ENCODE measurements around the gene SSTR4. TPM values are rescaled to one million over a fixed set of nuclear protein-coding genes. Genes with fewer than 3 reads are reported as not detected.

SSTR4 gene
- polyA plus RNA-seq, 2 of the 4 experiments (the other 2 are of a cell fraction), result 0.08 TPM; not detected in 1

DNA sequence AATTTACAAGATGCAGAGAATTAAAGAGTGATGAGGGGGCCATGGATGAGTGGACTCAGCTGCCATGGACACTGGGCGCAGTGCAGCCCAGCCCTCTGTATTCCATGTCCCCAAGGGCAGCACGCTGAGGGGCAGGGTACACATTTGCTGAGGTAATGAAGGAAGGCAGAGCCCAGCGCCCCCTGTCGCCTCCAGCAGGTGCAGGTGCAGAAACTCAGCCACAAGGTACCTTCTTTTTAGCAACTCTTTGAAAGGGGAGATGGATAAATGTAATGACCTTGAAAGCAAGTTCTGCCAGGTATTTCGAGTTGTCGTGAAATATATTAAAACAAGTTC, 43.9 kb downstream of the SSTR4 start (continued):
- TF ChIP-seq PBX3 (IDR thresholded peaks at IDR 0.05) (no peak), RNF2 (IDR thresholded peaks at IDR 0.05; ENCODE audit: borderline replicate concordance, low read depth) (no peak)

GRCh38 chr20:23079926-23080325, 44.8 kb downstream of the SSTR4 start:
- Histone ChIP-seq H3K27ac (no peak overlapping the region), H3K9me3 (no peaks in the 10 kb centered on the region), H3K4me1 (no peaks in the 10 kb centered on the region), H3K4me3 (no peak overlapping the region), H3K4me2 (no peak overlapping the region)
- POLR2A ChIA-PET, result no interaction called here
- no peak for TF ChIP-seq HOXA7 (CRISPR knock-in tag; IDR thresholded peaks at IDR 0.05)
- TF ChIP-seq ZSCAN20 (CRISPR knock-in tag; IDR thresholded peaks at IDR 0.05), result no peak
- TF ChIP-seq SMC3 (IDR thresholded peaks at IDR 0.05), result no peak
- TF ChIP-seq RARB (CRISPR knock-in tag; IDR thresholded peaks at IDR 0.05), result no peak
- no peak for TF ChIP-seq JUNB (IDR thresholded peaks at IDR 0.05)
- TF ChIP-seq CHD4 (IDR thresholded peaks at IDR 0.05; ENCODE audit: borderline replicate concordance), result no peak
- FAIRE-seq (no peak), ATAC-seq (no peak), DNase-seq (ENCODE audit: low read depth in 1 of 2, low spot score in 1 of 2) (no peak)
- CTCF ChIA-PET, result interaction anchor here (1.1 to 1.8 kb wide), 4 partner anchors 11 to 388 kb away, joined by 3 to 7 read pairs (median 4); no protein-coding TSS in a partner anchor
- WGBS (ENCODE audit: missing lambda C conversion rate), result 42% methylated on average over 2 of the region's 2 CpGs

DNA sequence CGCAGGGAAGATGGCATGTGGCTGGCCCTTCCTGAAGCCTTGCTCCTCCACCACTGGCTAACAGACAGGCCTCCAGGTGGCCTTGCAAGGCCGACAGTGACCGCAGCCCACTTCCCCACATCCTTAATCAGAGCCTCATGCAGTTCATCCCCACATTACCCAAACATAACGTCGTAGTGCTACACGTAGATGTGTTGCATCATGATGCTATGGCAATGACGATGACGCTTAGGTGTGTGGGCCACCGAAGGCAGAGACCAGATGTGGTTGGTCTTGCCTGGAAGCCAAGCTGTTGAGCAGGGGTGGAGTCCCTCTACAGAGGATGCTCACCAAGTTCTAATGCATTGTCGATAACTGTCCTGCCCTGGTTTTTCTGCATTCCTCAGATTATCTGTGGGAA, 45.4 kb downstream of the SSTR4 start:
- no peaks in the 10 kb centered on the region for H3K9me3 ChIP-seq
- ATAC-seq, result no peak
- H3K27ac ChIP-seq, result no peak overlapping the region
- POLR2A ChIA-PET, result no interaction called here
- no peak overlapping the region for H3K4me2 ChIP-seq
- DNase-seq (ENCODE audit: low read depth in 1 of 2, low spot score in 1 of 2), result no peak
- TF ChIP-seq PBX3 (IDR thresholded peaks at IDR 0.05) (no peak), KDM1A (IDR thresholded peaks at IDR 0.05; ENCODE audit: low read depth) (no peak), FOXS1 (CRISPR knock-in tag; IDR thresholded peaks at IDR 0.05) (no peak), JUNB (IDR thresholded peaks at IDR 0.05) (no peak), ZNF302 (CRISPR knock-in tag; IDR thresholded peaks at IDR 0.05) (no peak), EHMT2 (IDR thresholded peaks at IDR 0.05; ENCODE audit: low read depth) (no peak), HMGXB4 (CRISPR knock-in tag; IDR thresholded peaks at IDR 0.05; ENCODE audit: borderline replicate concordance) (no peak), BCL3 (IDR thresholded peaks at IDR 0.05) (no peak), USF2 (IDR thresholded peaks at IDR 0.05) (no peak)
- TF ChIP-seq, protein P1, sequence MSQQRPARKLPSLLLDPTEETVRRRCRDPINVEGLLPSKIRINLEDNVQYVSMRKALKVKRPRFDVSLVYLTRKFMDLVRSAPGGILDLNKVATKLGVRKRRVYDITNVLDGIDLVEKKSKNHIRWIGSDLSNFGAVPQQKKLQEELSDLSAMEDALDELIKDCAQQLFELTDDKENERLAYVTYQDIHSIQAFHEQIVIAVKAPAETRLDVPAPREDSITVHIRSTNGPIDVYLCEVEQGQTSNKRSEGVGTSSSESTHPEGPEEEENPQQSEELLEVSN (IDR thresholded peaks at IDR 0.05; ENCODE audit: borderline replicate concordance, low read depth), result no peak
- TF ChIP-seq, protein P2, sequence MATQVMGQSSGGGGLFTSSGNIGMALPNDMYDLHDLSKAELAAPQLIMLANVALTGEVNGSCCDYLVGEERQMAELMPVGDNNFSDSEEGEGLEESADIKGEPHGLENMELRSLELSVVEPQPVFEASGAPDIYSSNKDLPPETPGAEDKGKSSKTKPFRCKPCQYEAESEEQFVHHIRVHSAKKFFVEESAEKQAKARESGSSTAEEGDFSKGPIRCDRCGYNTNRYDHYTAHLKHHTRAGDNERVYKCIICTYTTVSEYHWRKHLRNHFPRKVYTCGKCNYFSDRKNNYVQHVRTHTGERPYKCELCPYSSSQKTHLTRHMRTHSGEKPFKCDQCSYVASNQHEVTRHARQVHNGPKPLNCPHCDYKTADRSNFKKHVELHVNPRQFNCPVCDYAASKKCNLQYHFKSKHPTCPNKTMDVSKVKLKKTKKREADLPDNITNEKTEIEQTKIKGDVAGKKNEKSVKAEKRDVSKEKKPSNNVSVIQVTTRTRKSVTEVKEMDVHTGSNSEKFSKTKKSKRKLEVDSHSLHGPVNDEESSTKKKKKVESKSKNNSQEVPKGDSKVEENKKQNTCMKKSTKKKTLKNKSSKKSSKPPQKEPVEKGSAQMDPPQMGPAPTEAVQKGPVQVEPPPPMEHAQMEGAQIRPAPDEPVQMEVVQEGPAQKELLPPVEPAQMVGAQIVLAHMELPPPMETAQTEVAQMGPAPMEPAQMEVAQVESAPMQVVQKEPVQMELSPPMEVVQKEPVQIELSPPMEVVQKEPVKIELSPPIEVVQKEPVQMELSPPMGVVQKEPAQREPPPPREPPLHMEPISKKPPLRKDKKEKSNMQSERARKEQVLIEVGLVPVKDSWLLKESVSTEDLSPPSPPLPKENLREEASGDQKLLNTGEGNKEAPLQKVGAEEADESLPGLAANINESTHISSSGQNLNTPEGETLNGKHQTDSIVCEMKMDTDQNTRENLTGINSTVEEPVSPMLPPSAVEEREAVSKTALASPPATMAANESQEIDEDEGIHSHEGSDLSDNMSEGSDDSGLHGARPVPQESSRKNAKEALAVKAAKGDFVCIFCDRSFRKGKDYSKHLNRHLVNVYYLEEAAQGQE (IDR thresholded peaks at IDR 0.05), result no peak
- H3K4me1 ChIP-seq, result no peaks in the 10 kb centered on the region
- FAIRE-seq, result no peak
- CTCF ChIA-PET, result interaction anchor here (1.1 to 1.7 kb wide), 3 partner anchors 10 to 389 kb away, joined by 3 to 7 read pairs (median 3); no protein-coding TSS in a partner anchor
- no peak overlapping the region for H3K4me3 ChIP-seq
- WGBS (ENCODE audit: missing lambda C conversion rate), result 76% methylated on average over 10 of the region's 10 CpGs
